Measurements from ENCODE around the gene AUTS2.

Gene AUTS2

DNA sequence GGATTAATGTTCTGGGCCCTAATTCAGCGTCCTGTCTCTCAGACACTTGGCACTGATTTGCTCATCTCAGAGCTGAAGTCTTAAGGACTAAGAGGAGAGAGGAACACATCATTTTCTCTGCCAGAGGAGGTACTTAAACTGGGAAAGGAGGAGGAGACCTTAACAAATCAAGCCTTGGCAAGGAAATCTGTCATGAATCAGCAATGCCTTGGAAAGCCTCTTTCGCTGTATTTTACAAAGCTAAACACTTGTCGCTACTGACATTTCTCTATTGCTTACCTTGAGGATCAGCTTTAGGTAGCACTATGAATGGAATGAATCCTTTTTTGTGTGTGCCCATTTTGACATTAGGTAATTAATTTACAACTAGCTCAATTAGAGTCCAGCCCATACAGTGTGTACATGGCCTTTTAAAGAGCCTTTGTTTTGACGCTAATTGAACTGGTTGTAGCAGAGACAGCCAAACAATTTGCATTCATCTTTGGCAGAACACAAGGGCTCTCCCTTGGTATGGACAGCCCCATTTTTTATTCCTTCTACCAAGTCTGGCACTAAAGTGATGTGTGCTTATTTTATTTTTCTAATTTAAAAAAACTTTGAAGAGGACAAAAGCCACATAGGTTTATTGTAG lies 37.4 kb downstream of the AUTS2 start:
- no peak overlapping the region for H3K27ac ChIP-seq (ENCODE audit: low read depth in 2 of 2, low read length in 2 of 2)
- H3K4me3 ChIP-seq (ENCODE audit: low read length in 2 of 2), result no peak overlapping the region
- H3K4me1 ChIP-seq (ENCODE audit: control insufficient read depth in 2 of 2, insufficient read depth in 2 of 2, low read length in 2 of 2), result no peaks in the 10 kb centered on the region

DNA sequence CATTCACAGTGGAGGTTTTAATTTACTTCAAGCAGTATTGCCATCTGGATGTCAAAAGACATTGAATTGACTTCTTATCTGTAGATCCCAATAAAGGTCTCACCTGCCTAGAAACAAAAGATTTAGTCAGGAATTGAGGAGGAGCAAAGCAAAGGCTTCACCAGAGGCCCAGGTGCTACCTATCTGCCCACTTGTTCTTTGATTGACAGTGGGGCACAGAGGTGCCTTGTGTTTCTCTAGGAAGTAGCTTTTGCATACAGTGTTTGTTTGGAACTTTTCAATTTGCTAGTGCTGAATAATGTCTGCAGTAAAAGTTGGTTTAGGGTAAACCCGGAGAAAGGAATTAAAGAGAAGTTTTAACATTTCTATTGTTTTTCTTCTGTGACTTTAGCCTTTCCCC lies 40.4 kb downstream of the AUTS2 start:
- Histone ChIP-seq H3K4me3 (ENCODE audit: low read length in 2 of 2) (no peak overlapping the region), H3K4me1 (ENCODE audit: control insufficient read depth in 2 of 2, insufficient read depth in 2 of 2, low read length in 2 of 2) (no peaks in the 10 kb centered on the region)

More for the DNA sequence above, 37.4 kb downstream of the AUTS2 start:
- no peaks in the 10 kb centered on the region for H3K27me3 ChIP-seq (ENCODE audit: control insufficient read depth in 2 of 2, insufficient read depth in 2 of 2, low read length in 2 of 2)
- no peaks in the 10 kb centered on the region for H3K9me3 ChIP-seq (ENCODE audit: control insufficient read depth in 2 of 2, low read length in 2 of 2)
- H3K36me3 ChIP-seq (ENCODE audit: control insufficient read depth in 2 of 2, insufficient read depth in 2 of 2, low read length in 2 of 2), result no peaks in the 10 kb centered on the region
- no peak overlapping the region for H3K9ac ChIP-seq (ENCODE audit: low read depth in 1 of 2, low read length in 2 of 2)

DNA sequence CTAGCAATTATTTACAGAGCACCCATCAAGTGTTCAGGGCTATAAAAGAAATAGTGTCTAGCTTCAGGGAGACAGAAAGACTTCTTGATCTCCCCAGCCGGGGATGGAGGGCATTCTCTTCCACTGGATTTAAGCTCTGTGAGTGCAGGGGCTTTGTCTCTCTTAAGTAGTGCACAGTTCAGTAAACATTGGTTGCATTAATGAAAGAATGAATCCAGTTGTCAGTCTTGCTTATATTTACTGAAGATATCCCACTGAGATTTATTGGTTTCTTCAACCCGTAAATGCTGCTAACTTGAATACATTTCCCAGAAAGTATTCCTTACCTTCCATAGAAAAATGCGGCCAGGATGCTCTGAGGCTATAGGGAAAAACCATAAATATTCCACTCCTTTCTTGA lies 41.9 kb downstream of the AUTS2 start:
- Histone ChIP-seq H3K27ac (ENCODE audit: low read depth in 2 of 2, low read length in 2 of 2) (no peak overlapping the region), H3K4me3 (ENCODE audit: low read length in 2 of 2) (no peak overlapping the region)

More for the DNA sequence above, 40.4 kb downstream of the AUTS2 start:
- no peaks in the 10 kb centered on the region for H3K36me3 ChIP-seq (ENCODE audit: control insufficient read depth in 2 of 2, insufficient read depth in 2 of 2, low read length in 2 of 2)
- no peaks in the 10 kb centered on the region for H3K27me3 ChIP-seq (ENCODE audit: control insufficient read depth in 2 of 2, insufficient read depth in 2 of 2, low read length in 2 of 2)
- no peak overlapping the region for H3K27ac ChIP-seq (ENCODE audit: low read depth in 2 of 2, low read length in 2 of 2)
- no peaks in the 10 kb centered on the region for H3K9me3 ChIP-seq (ENCODE audit: control insufficient read depth in 2 of 2, low read length in 2 of 2)
- H3K9ac ChIP-seq (ENCODE audit: low read depth in 1 of 2, low read length in 2 of 2), result no peak overlapping the region

DNA sequence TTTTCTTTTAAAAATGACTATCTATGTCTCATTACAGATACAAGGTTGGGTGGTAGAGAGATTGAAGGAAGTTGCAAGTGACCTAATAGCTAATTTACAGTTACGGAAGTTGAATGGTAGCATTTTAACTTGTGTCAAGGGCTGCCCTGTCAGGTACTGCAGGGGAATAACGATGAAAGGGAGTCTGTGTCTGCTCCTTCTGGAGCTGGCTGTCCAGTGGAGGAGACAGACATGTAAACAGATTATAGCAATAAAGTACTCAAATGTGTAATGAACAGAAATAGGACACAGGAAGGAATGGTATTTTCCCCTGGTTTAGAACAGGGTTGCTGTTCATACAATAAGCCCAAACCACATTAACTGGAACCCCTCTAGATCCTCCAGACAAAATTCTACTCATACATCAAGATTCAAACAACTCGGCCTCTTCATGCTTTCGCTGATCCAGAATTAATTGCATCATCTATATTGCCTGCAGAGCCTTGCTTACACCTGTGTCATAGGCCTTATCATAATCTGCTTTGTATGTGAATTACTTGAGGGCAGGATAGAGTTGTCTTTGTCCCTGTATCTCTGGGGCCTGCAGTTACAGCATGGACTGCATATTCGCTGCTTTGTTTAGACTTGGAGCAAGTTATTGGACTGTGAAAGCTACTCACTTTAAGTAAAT lies 42.8 kb downstream of the AUTS2 start:
- Histone ChIP-seq H3K9me3 (ENCODE audit: control insufficient read depth in 2 of 2, low read length in 2 of 2) (no peaks in the 10 kb centered on the region), H3K4me3 (ENCODE audit: low read length in 2 of 2) (no peak overlapping the region), H3K27ac (ENCODE audit: low read depth in 2 of 2, low read length in 2 of 2) (no peak overlapping the region)

More for the DNA sequence above, 41.9 kb downstream of the AUTS2 start:
- no peaks in the 10 kb centered on the region for H3K36me3 ChIP-seq (ENCODE audit: control insufficient read depth in 2 of 2, insufficient read depth in 2 of 2, low read length in 2 of 2)
- H3K27me3 ChIP-seq (ENCODE audit: control insufficient read depth in 2 of 2, insufficient read depth in 2 of 2, low read length in 2 of 2), result no peaks in the 10 kb centered on the region
- no peaks in the 10 kb centered on the region for H3K4me1 ChIP-seq (ENCODE audit: control insufficient read depth in 2 of 2, insufficient read depth in 2 of 2, low read length in 2 of 2)
- no peak overlapping the region for H3K9ac ChIP-seq (ENCODE audit: low read depth in 1 of 2, low read length in 2 of 2)
- no peaks in the 10 kb centered on the region for H3K9me3 ChIP-seq (ENCODE audit: control insufficient read depth in 2 of 2, low read length in 2 of 2)

DNA sequence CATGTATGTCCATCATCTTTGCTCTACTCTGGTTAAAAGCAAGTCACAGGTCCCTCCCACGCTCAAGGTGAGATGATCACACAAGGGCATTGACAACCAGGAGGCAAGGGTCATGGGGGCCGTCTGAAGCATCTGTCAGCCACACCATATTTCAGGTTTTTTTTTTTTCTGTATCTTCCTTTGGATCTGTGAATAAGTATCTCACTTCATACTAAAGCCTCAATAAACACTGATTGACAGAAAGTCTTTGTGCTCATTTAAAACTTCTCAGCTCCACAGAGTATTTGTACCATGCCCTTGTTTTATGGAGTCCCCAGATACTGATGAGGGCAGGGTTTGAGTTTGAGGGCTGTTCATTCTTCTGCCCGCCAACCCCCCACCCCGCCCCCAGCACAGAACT lies 45.0 kb downstream of the AUTS2 start:
- no peaks in the 10 kb centered on the region for H3K27me3 ChIP-seq (ENCODE audit: control insufficient read depth in 2 of 2, insufficient read depth in 2 of 2, low read length in 2 of 2)
- no peaks in the 10 kb centered on the region for H3K4me1 ChIP-seq (ENCODE audit: control insufficient read depth in 2 of 2, insufficient read depth in 2 of 2, low read length in 2 of 2)
- no peak overlapping the region for H3K27ac ChIP-seq (ENCODE audit: low read depth in 2 of 2, low read length in 2 of 2)
- H3K9me3 ChIP-seq (ENCODE audit: control insufficient read depth in 2 of 2, low read length in 2 of 2), result no peaks in the 10 kb centered on the region
- no peak overlapping the region for H3K9ac ChIP-seq (ENCODE audit: low read depth in 1 of 2, low read length in 2 of 2)
- H3K36me3 ChIP-seq (ENCODE audit: control insufficient read depth in 2 of 2, insufficient read depth in 2 of 2, low read length in 2 of 2), result no peaks in the 10 kb centered on the region
- no peak overlapping the region for H3K4me3 ChIP-seq (ENCODE audit: low read length in 2 of 2)

More for the DNA sequence above, 42.8 kb downstream of the AUTS2 start:
- Histone ChIP-seq H3K27me3 (ENCODE audit: control insufficient read depth in 2 of 2, insufficient read depth in 2 of 2, low read length in 2 of 2) (no peaks in the 10 kb centered on the region), H3K9ac (ENCODE audit: low read depth in 1 of 2, low read length in 2 of 2) (no peak overlapping the region), H3K36me3 (ENCODE audit: control insufficient read depth in 2 of 2, insufficient read depth in 2 of 2, low read length in 2 of 2) (no peaks in the 10 kb centered on the region), H3K4me1 (ENCODE audit: control insufficient read depth in 2 of 2, insufficient read depth in 2 of 2, low read length in 2 of 2) (no peaks in the 10 kb centered on the region)

DNA sequence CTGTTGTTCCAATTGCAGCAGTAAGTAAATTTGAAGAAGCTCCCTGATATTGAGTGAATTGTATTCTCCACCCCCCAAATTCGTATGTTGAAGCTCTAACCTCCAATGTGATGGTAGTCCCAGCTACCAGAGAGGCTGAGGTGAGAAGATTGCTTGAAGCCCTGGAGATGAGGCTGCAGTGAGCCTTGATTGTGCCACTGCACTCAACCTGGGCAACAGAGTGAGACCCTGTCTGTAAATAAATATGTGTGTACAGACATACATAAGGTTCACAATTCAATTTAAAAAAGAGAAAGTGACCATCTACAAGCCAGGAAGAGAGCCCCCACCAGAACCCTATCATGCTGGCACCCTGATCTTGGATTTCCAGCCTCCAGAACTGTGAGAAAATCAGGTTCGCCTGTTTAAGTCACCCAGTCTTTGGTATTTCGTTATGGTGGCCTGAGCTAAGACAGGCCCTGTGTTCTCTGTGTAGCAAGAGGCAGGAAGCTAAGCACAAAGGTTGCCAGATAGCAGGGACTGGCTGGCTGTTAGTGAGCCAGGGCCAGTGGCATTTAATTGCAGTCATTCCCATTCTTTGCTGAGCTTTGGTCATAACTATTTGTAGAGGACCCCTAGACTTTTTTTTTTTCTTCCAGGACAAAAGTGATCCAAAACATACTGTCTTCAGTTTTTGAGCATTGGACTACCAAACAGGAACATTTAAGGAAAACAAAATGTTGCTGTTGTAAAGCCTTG lies 45.6 kb downstream of the AUTS2 start:
- Histone ChIP-seq H3K4me1 (ENCODE audit: control insufficient read depth in 2 of 2, insufficient read depth in 2 of 2, low read length in 2 of 2) (no peaks in the 10 kb centered on the region), H3K27me3 (ENCODE audit: control insufficient read depth in 2 of 2, insufficient read depth in 2 of 2, low read length in 2 of 2) (no peaks in the 10 kb centered on the region), H3K9me3 (ENCODE audit: control insufficient read depth in 2 of 2, low read length in 2 of 2) (no peaks in the 10 kb centered on the region), H3K9ac (ENCODE audit: low read depth in 1 of 2, low read length in 2 of 2) (no peak overlapping the region), H3K36me3 (ENCODE audit: control insufficient read depth in 2 of 2, insufficient read depth in 2 of 2, low read length in 2 of 2) (no peaks in the 10 kb centered on the region), H3K27ac (ENCODE audit: low read depth in 2 of 2, low read length in 2 of 2) (no peak overlapping the region), H3K4me3 (ENCODE audit: low read length in 2 of 2) (no peak overlapping the region)

DNA sequence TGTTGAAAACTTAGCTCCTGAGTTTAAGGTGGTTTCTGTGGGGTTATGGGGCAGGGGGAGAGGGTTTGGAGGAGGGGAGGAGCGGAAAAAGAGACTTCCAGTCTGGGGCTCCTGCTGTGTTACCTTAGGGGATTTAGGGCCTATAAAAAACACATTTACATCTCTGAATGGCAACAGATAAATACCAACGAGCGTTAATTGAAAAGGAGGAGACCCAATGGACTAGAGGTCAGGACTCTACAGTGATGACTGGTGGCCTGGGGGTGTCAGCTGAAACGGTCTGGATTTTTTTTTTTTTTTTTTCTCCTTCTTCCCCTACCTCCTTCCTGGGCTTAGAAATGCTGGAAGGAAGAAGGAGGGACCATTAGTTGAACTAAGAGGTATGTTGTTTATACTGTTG lies 47.4 kb downstream of the AUTS2 start:
- Histone ChIP-seq H3K36me3 (ENCODE audit: control insufficient read depth in 2 of 2, insufficient read depth in 2 of 2, low read length in 2 of 2) (no peaks in the 10 kb centered on the region), H3K27me3 (ENCODE audit: control insufficient read depth in 2 of 2, insufficient read depth in 2 of 2, low read length in 2 of 2) (no peaks in the 10 kb centered on the region), H3K4me3 (ENCODE audit: low read length in 2 of 2) (no peak overlapping the region), H3K4me1 (ENCODE audit: control insufficient read depth in 2 of 2, insufficient read depth in 2 of 2, low read length in 2 of 2) (no peaks in the 10 kb centered on the region), H3K9me3 (ENCODE audit: control insufficient read depth in 2 of 2, low read length in 2 of 2) (no peaks in the 10 kb centered on the region), H3K9ac (ENCODE audit: low read depth in 1 of 2, low read length in 2 of 2) (no peak overlapping the region), H3K27ac (ENCODE audit: low read depth in 2 of 2, low read length in 2 of 2) (no peak overlapping the region)

DNA sequence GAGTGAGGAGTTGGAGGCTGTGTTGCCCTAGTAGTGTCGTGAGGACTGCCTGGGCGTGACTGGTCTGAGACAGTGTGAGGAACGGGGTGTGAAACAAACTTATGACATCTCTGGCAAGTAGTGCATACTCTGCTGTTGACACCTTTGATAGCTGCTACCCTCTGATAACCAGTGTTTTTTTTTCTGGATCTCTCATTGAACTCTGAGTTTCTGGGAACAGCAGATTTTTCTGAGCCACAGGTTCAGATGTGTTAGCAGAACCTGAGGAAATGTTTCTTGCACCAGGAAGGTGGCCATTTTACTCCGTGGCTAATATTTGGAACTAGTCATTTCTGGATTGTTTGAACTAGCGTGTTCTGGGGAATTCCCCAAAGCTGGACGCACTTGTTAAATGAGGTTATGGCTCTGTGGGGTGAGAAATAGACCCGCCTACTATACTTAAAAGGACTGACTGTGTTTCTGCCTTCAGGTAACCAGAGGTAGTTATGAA lies 52.9 kb downstream of the AUTS2 start:
- H3K9me3 ChIP-seq (ENCODE audit: control insufficient read depth in 2 of 2, low read length in 2 of 2), result no peaks in the 10 kb centered on the region
- no peak overlapping the region for H3K9ac ChIP-seq (ENCODE audit: low read depth in 1 of 2, low read length in 2 of 2)
- no peaks in the 10 kb centered on the region for H3K27me3 ChIP-seq (ENCODE audit: control insufficient read depth in 2 of 2, insufficient read depth in 2 of 2, low read length in 2 of 2)
- no peak overlapping the region for H3K4me3 ChIP-seq (ENCODE audit: low read length in 2 of 2)
- no peak overlapping the region for H3K27ac ChIP-seq (ENCODE audit: low read depth in 2 of 2, low read length in 2 of 2)
- H3K36me3 ChIP-seq (ENCODE audit: control insufficient read depth in 2 of 2, insufficient read depth in 2 of 2, low read length in 2 of 2), result no peaks in the 10 kb centered on the region
- H3K4me1 ChIP-seq (ENCODE audit: control insufficient read depth in 2 of 2, insufficient read depth in 2 of 2, low read length in 2 of 2), result no peaks in the 10 kb centered on the region

DNA sequence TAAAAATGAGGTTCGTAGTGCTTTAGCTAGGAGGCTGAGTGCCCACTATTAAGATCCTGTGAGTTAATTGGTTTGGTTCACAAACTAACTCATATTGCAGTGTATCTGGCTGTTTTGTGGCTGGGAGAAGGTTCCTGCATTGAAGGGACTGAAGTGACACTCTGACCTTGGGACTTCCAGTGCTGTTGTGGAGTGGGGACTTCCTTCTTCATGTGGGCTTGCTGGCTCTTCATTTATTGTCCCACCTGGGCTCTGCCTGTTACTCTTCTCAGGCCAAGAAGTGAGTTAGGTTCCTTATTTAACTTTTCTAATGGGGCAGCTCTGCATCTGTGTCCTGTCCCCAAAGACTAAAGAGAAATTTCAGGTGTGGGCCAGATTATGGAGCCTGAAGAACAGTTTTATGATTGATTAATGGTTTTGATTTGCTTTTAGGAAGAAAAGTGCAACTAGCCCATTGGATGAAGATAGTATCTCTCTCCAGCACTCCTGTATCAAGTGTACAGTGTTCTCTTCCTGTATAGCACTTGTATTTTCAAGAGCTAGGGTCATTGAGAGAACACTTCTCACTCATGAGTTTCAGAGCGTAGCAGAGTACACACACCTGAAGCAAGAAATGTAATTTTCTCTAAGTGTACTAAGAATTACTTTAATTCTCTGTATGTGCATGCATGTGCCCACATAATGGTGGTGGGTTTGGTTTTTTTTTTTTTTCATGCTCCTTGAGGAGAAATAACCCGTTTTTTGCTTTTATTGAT lies 54.8 kb downstream of the AUTS2 start:
- H3K36me3 ChIP-seq (ENCODE audit: control insufficient read depth in 2 of 2, insufficient read depth in 2 of 2, low read length in 2 of 2), result no peaks in the 10 kb centered on the region
- no peaks in the 10 kb centered on the region for H3K9me3 ChIP-seq (ENCODE audit: control insufficient read depth in 2 of 2, low read length in 2 of 2)
- no peaks in the 10 kb centered on the region for H3K27me3 ChIP-seq (ENCODE audit: control insufficient read depth in 2 of 2, insufficient read depth in 2 of 2, low read length in 2 of 2)
- H3K9ac ChIP-seq (ENCODE audit: low read depth in 1 of 2, low read length in 2 of 2), result no peak overlapping the region
- H3K4me3 ChIP-seq (ENCODE audit: low read length in 2 of 2), result no peak overlapping the region
- no peaks in the 10 kb centered on the region for H3K4me1 ChIP-seq (ENCODE audit: control insufficient read depth in 2 of 2, insufficient read depth in 2 of 2, low read length in 2 of 2)
- no peak overlapping the region for H3K27ac ChIP-seq (ENCODE audit: low read depth in 2 of 2, low read length in 2 of 2)

All from mucosa of rectum (tissue), 2 donors.